IPS-11a (cell line): Measurements from ENCODE around the gene ENO2.

Source experiments
- H3K4me3 ChIP-seq: one replicate; pipeline ENCODE4 v1.5.1; 2013; ENCODE audit warnings: low read depth, low read length, control low read depth

Gene ENO2

DNA sequence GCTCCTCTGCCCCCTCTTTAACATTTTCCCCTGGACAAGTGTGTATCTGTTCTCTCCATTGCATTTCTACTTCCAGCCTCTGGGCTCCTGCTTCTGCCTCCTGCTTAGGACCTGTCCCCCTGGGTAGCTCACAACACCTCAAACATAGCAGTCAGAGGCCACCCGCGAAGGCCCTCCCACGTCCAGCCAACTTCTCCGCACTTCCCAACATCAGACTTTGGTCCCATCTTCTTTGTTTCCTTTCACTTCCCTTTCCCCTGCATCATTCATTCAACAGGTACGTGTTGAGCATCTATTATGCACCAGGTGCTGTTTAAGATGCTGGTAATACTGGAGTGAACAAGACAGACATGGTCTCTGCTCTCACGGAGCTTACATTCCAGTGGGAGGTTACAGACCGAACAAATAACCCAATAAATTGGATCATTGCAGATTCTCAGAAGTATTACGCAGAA is 32.6 kb downstream of the ENO2 start:
- H3K4me3 ChIP-seq = peak overlapping the region; percentile 67

DNA sequence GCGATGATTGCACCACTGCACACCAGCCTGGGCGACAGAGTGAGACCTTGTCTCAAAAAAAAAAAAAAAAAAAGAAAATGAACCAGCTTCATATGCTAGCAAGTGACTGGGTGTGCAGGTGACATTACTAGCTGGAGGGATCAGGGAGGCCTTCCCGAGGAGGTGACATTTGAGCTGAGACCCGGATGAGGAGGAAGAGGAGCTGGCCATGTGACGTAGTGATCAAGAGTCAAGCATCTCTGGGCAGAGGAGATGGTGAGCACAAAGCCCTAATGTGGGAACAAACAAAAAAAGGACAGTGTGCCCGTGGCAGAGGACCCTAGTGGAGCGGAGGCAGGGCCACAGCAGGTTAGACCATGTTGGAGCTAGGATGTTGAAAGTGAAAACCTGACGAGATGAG is 33.2 kb downstream of the ENO2 start:
- H3K4me3 ChIP-seq = no peak overlapping the region

DNA sequence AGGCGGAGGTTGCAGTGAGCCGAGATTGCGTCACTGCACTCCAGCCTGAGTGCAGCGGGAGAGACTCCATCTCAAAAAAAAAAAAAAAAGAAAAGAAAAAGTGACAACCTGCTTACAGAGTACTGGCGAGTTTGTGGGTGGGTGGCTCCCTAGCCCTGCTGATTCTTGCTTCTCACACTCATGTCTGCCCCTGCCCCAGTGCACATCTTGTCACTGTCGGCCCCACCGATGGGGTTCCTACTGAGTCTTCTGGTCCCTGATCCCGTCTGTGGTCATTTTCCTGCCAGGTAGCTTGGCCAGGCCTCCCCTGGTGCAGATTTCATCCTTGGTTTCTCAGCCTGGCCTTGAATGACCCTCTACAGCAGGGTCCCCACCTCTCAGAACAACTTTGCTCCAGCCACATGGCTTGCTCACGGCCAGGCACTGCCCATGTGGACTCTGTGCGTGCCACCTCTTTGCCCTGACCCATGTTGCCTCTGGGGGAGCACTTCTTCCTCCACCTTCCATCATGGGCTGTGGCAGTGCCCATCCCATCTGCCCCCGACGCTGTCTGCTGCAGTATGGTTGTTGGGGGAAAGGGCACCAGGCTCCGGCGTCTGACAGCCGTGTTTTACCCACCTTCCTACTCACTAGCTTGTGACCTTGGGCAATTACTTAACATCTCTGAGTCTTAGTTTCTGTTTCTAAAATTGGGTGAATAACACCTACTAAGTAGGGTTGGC is 34.7 kb downstream of the ENO2 start:
- no peak overlapping the region for H3K4me3 ChIP-seq

DNA sequence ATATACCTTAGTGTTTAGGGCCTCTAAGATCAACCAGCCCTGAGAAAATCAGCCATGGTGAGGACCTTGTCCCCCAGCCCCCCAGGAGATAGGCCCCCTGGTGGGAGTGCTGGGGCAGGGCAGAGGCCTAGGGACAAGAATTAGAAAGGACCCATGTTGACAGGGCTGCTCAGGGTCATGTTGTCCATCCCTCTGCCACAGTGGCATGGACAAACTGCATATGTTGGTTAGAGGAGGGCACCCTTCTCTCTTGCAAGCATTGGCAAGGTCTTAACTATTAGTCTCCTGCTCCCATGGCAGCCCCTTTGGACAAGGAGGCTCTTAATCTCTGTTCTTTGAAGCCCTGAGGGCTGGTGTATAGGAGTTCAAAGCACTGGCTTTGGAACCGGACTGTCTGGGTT is 36.0 kb downstream of the ENO2 start:
- no peak overlapping the region for H3K4me3 ChIP-seq

DNA sequence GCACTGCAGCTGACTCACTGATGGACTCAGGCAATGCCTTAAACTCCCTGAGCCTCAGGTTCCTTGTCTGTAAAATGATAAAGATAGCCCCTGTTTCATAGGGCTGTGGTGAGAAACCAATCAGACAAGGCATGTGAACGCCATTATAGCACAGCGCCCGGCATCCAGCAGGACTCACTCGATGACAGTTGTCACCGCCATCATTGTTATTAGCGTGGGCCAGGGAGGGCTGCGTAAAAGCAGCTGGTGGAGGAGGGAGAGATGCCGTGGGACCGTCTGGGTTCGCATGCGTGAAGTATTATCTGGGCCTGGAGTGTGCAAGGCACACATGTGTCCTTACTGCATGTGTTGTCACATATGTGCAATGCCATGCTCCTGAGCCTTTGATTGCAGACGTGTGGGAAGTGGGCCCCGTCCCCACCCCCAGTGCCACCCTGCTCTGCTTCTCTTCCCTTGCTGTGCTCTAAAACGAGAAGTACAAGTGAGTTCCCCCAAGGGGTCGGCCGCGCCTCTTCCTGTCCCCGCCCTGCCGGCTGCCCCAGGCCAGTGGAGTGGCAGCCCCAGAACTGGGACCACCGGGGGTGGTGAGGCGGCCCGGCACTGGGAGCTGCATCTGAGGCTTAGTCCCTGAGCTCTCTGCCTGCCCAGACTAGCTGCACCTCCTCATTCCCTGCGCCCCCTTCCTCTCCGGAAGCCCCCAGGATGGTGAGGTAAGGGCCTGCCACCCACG is 36.6 kb downstream of the ENO2 start, which contains the start of gene PTPN6:
Gene PTPN6, plus strand, starts transcription at position 546 of the 730 bp plus-strand sequence. Its CDS starts 157 bp downstream, at position 703.
- no peak within 1 kb of the TSS for H3K4me3 ChIP-seq

DNA sequence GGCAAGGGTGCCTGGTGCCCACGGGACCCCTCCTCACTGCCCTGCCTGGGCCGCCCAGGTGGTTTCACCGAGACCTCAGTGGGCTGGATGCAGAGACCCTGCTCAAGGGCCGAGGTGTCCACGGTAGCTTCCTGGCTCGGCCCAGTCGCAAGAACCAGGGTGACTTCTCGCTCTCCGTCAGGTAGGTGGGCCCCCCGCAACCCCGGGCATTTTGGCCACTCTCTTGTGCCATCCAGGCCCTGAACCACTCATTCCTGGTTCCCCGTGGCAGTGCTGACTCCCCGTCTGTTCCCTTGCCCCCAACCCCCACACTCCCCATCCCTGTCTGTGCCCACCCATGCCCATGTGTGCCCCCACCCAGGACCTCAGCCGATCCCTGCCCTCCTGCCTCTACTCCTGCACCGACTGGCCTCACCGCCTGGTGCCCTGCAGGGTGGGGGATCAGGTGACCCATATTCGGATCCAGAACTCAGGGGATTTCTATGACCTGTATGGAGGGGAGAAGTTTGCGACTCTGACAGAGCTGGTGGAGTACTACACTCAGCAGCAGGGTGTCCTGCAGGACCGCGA is 37.3 kb downstream of the ENO2 start:
- H3K4me3 ChIP-seq = no peak overlapping the region

DNA sequence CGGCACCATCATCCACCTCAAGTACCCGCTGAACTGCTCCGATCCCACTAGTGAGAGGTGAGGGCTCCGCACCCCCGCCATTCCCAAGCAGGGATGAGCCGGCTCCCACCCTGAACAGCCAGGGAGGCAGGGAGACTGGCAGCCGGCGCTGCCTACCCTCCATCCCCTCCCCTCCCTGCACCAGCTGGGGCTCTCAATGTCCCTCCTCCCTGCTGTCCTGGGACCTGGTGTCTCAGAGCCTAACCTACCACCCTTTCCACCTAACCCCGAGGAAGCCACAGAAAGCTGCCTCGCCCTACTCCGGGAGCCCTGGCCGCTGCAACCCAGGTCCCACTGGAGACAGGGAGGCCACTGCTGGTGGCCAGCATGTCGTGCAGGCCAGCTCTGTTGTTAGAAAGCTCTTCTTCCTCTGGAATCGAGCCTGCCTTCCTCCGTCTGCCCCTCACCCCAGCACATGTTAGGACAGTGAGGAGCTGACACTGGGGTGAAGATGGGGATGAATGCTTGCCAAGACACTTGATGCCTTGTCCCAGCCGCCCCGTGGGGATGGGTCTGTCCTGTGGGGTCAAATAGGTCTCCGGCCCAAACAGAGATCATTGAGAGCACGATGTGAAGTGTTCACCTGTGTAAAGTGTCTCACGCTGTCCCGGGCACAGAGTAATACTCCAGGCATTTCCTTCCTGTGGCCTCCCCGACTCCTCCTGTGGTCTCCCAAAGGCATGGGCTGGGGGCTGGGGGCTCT is 37.9 kb downstream of the ENO2 start:
- no peak overlapping the region for H3K4me3 ChIP-seq

DNA sequence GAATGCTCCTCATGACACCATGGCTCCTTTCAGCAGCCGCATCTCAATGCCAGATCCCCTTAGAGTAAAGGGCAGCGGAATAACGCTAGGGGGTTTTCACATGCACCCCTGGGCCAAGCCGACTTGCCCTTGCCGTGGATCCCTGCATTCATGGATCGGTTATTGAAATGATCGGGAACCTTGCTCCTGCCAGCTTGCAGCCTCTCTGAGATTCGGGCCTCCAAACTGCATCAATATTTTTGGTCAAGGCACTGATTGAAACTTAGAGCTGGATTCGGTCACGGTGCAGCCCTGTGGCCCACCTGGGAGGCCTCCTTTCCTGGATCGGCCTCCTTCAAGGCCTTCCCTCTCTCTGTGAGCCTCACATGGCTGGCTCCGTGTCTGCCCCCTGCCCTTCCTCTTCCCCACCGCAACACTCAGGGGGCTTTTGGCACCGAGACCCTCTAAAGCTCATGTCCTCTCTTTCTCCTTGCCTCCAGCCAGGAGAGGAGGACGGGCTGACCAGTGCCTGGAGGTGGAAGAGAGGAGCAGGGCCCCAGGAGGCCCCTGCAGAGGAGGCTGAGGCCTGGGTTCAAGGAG is 38.6 kb downstream of the ENO2 start:
- H3K4me3 ChIP-seq = no peak overlapping the region

DNA sequence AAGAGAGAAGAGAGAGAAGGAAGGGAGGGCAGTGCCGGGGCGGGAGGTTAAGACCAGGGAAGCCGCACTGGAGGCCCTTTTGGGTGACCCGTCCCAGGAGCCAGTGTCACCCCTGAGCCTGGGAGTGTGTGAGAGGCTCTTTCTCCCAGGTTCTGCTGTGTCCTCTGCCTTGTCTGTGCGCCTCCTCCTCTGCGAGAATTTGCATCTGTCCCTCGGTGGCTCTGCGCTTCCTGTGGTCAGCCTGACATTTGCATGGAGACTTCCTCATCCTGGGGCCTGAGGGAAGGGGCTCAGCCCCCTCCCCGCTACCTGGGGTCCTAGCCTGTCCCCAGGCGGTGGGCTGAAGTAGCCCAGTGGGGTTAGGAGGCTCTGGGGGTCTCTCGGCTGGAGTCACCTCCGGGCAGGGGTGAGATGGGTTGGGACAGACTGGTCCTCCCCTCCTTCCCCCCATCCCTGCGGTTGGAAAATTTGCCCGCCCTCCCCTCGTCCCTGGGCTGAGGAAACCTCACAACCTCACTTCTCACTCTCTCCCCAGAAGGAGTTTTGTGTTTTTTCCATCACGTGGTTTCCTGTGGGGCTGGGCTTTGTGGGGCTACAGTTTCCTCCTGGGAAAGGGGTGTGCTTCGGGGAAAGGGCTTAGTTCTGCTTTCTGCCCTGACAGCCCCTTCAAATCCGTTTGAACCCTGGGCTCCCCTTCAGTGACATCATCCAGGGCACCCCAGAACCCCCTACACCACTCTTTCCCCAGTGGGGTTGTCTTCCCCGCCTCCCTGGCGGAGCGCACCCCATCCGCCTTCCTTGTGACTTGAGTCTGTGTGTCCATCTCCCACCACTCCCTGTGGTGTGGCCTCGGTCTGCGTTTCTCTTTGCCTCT is 39.3 kb downstream of the ENO2 start:
- no peak overlapping the region for H3K4me3 ChIP-seq

DNA sequence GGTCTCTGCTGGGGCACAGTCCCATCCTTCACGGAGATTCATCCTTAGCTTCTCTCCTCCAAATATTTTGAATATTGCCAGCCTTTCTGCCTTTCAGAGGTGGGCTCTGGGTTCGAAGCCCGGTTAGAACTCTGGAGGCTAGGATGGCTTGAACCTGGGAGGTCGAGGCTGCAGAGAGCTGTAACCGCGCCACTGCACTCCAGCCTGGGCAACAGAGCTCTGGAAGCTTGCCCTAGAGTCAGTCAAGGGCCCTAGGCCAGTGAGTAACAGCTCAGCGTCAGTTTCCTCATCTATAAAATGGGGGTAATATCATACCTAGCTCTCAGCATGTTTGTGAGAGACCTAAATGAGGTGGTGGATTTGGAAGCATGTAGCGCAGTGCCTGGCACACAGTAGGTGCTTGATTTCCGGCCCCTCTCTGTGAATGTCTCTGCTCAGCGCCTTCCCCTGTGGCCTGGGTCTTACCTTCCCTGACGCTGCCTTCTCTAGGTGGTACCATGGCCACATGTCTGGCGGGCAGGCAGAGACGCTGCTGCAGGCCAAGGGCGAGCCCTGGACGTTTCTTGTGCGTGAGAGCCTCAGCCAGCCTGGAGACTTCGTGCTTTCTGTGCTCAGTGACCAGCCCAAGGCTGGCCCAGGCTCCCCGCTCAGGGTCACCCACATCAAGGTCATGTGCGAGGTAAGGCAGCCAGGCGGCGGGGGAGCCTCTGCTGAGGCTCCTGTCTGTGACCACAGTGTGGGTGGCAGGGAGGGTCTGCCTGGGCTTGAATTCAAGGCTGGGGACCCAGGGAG is 40.1 kb downstream of the ENO2 start:
- no peak overlapping the region for H3K4me3 ChIP-seq

DNA sequence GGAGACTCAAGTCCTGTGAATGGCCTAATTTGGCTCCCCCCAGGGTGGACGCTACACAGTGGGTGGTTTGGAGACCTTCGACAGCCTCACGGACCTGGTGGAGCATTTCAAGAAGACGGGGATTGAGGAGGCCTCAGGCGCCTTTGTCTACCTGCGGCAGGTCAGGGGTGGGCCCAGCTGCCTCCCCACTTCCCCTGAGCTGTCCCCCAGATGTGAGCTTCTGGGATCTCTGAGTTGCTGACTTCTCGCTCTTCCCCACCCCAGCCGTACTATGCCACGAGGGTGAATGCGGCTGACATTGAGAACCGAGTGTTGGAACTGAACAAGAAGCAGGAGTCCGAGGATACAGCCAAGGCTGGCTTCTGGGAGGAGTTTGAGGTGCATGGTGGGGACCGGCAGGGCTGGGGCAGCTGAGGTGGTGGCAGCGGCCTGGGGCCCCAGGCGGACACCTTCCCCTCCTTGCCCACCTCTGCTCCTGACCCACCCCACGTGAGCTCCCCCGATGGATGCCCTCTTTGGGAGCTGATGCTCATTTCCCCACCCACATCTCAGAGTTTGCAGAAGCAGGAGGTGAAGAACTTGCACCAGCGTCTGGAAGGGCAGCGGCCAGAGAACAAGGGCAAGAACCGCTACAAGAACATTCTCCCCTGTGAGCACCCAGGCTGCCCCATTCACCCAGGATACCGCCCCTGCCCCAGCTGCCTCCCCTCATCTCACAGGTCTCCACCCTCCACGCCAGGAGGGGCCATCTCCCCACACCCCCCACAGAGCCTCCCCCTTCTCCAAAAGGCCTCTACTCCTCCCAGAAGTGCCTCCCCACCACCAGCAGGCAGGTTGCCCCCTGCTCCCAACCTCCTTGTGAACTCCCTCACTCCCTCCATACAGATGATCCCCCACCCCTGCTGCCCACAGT is 41.0 kb downstream of the ENO2 start:
- no peak overlapping the region for H3K4me3 ChIP-seq

DNA sequence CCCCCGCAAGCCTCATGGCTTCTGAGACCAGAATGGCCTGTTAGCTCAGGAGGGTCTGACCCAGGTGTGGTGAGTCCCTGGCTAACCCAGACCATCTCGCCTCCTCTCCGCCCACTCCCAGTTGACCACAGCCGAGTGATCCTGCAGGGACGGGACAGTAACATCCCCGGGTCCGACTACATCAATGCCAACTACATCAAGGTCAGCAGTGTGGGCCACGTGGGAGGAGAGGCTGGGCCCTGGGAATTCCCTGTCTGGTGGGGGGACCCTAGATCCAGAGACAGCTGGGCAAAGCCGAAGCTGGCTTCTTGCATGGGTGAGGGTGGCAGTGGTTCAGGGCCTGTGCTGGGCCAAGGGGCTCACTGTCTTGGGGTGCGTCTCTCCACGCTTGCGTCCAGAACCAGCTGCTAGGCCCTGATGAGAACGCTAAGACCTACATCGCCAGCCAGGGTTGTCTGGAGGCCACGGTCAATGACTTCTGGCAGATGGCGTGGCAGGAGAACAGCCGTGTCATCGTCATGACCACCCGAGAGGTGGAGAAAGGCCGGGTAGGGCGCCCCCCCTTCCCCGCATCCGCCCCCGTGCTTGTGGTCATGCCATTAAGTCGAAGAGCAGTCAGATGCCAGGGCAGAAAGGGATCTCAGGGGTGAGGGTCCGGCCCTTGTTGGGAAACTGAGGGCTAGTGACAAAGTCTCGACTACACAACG is 41.8 kb downstream of the ENO2 start:
- no peak overlapping the region for H3K4me3 ChIP-seq

DNA sequence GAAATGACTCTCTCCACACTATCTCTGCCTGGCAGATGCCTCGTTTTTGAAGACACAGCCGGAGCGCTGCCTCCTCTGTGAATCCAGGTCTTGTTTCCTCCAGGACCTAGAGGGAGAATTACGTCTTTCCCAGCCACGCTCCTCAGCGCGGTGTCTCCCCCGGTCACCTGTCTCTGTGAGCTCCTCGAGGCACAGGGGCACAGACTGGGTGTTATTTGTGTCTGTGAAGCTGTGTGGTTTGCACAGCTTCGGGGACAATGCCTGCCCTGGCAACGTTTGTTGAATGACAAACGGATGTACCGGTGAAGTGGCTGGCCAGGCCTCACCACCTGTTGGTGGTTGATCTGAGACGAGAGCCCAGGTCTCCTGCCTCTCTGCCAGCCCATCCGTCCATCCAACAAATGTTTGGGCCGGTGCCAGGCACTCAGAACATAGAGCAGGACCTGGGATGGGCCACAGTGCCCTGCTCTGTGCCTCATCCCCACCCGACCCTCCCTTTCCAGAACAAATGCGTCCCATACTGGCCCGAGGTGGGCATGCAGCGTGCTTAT is 42.8 kb downstream of the ENO2 start:
- H3K4me3 ChIP-seq = no peak overlapping the region

DNA sequence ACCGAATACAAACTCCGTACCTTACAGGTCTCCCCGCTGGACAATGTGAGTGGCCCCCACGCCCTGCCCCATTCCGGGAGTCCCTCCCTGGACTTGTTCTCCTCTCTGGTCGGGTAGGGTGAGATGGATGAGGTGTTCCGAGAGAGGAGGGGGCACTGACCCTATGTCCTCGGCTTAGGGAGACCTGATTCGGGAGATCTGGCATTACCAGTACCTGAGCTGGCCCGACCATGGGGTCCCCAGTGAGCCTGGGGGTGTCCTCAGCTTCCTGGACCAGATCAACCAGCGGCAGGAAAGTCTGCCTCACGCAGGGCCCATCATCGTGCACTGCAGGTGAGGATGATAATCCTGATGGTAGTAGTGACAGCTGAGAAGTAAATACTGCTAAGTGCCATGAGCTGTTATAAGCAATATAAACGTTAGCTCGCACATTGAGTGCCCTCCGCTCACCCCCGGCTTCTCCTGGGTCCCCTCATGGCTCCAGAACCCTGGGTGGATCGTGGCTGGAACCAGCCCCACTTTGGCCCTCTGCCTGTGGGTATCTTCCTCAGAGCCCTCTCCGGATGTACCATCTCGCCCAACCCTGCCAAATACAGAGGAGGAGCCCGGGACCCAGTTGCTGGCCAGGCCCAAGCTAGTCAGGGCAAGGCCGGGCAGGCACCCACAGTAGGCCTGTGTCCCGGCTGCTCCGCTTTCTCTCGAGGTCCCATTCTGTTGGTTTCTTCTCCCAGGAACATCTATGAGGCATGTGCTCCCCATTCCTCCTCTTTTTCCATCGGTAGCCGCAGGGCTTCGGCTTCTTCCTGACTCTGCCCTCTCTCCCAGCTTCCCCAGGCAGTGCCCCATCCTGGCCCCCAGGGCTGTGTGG is 43.6 kb downstream of the ENO2 start:
- H3K4me3 ChIP-seq = no peak overlapping the region

DNA sequence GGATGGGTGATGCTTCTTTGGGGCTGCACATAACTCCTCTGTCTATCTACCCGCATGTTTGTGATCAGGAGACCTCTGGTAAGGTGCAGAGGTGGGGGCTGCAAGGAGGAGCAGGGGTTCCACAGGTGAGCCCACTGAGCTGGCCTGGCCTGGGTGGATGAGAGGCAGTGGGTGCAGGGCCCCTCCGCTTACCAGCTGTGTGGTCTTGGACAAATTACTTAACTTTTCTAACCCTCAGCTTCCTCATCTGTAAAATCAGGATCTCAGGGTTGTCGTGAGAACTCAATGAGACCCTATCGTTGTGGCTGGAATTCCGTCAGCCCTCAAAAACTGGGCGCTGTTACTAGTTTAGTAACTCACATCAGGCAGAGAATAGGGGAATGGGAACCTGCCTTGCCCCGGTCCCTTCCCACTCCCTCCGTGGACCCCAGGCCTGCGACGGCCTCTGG is 44.3 kb downstream of the ENO2 start:
- H3K4me3 ChIP-seq = no peak overlapping the region
